ENCODE results near the gene ZNF76. TPM values are rescaled to one million over a fixed set of nuclear protein-coding genes. Genes with fewer than 3 reads are reported as not detected.

ZNF76 gene
- total RNA-seq = 10 to 100 TPM; 25.7 to 26.1 TPM

DNA sequence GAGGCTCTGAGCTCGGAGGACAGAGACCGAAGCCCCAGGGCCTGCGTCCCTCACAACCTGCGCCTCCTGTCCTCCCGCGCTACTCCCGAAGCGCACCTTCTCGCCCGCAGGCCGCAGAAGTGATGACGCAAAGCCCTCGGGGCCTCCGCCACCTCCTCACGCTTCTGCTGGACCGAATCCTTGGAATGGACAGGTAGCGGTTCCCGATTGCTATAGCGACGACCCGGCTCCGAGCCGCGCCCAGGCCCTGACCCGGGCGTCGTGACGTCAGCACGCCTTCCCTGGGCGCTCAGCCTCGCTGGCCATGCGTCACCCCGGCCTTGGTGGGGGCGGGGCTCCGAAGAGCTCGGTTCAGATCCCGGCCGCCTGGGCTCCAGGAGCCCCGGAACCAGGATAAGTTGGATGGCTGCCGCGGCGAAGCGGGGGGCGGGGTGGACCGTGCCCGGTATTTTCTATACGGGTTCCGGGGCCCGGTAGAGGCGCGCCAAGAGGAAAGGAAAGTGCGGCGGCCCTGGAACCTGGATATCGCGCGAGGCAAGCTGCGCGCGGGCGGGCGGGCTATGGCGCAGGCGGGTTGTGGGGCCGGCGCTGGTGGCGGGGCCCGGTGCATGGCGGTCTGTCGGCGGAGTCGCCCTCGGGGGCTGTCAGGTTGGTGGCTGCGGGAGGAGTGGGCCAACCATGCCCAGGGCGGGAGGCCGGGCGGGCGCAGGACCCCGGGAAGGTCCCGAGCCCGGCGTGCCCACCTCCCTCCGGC, at the start of gene ZNF76:
Gene ZNF76 (plus strand): TSS at position 542 of the 754 bp plus-strand sequence. CDS start 21,417 bp downstream, outside the sequence.
- H3K4me1 Mint-ChIP-seq = peaks cover 40% of the 10 kb centered on the region
- H3K27me3 Mint-ChIP-seq = no peaks in the 10 kb centered on the region
- no peaks in the 10 kb centered on the region for H3K36me3 Mint-ChIP-seq
- no peaks in the 10 kb centered on the region for H3K9me3 Mint-ChIP-seq
- H3K27ac Mint-ChIP-seq = peak within 1 kb of the TSS; percentile 90
- peak within 1 kb of the TSS; percentile 95 for H3K4me3 Mint-ChIP-seq
- peak; percentile 96 for DNase-seq

DNA sequence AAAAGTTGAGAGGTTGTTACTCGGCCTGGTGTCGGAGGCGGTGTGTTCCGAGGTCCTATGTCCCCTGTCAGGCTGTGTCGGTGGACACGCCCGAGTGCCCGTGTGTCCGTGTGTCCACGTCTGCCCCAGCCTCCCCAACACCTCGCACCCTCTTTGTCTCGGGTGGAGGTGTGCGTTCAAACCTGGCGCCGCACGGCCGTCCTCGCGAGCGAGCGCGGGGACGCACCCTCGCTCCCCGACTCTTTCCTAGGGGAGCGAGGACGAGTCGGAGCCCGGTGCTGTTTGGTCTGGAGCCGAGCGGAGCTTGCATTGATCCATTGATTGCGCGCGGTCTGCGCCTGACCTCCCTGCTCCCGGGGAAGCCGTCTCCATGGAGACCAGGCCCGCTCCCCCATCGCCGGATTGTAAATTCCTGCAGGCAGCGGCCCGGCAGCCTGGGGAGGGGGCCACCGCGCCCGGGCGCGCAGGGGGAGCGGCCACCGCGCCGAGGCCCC, 46.2 kb upstream of the ZNF76 start:
- Mint-ChIP-seq H3K27ac (no peak overlapping the region), H3K27me3 (peaks cover 78% of the 10 kb centered on the region), H3K4me3 (peak overlapping the region; percentile 47), H3K36me3 (no peaks in the 10 kb centered on the region), H3K4me1 (no peaks in the 10 kb centered on the region), H3K9me3 (no peaks in the 10 kb centered on the region)
- DNase-seq = no peak

DNA sequence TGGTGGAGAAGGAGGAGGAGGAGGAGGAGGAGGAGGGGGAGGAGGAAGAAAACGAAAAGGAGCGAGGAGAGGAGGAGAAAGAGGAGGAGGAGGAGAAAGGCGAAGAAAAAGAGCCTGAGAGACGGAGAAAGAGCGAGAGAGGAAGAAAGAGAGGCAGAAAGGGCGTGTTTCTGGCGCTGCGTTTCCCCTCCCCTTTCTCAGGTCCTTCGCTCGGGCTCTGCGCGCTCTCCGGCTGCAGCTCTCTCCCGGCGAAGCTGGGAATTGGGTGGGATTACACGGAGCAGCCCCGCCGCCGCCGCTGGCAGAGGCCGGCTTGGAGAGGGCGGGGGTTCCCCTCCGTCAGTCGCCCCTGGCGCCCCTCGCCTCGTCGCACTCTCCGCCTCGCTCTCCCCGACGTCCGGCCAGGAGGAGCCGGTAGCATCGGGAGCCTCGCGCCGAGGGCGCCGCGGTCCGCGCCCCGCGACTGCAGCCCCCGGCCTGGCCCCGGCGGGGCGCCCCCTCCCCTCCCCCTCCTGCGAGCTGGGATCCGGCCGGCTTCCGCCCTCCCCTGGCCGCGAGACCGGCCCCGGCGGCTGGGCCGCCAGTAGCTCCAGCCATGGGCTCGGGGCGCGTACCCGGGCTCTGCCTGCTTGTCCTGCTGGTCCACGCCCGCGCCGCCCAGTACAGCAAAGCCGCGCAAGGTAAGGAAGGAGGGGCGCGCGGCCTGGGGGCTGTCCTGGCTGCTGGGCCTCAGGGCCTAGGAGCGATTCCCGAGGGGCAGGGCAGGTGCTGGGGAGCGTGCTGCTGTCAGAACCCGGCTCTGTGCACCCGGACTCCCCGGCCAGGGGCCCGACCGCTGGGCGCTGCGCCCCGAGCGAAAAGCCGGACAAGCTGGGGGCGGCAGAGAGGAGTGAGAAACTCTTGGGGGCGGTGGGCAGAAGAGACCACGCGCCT, 45.4 kb upstream of the ZNF76 start, which contains the start of gene SCUBE3:
Gene SCUBE3 (plus strand): TSS at position 133 of the 933 bp plus-strand sequence. CDS start 463 bp downstream, at position 596.
- H3K36me3 Mint-ChIP-seq = no peaks in the 10 kb centered on the region
- H3K27ac Mint-ChIP-seq = no peak within 1 kb of the TSS
- H3K9me3 Mint-ChIP-seq = no peaks in the 10 kb centered on the region
- peak; percentile 12 for DNase-seq
- no peaks in the 10 kb centered on the region for H3K4me1 Mint-ChIP-seq
- peaks cover 74% of the 10 kb centered on the region for H3K27me3 Mint-ChIP-seq
- H3K4me3 Mint-ChIP-seq = peak within 1 kb of the TSS; percentile 47

DNA sequence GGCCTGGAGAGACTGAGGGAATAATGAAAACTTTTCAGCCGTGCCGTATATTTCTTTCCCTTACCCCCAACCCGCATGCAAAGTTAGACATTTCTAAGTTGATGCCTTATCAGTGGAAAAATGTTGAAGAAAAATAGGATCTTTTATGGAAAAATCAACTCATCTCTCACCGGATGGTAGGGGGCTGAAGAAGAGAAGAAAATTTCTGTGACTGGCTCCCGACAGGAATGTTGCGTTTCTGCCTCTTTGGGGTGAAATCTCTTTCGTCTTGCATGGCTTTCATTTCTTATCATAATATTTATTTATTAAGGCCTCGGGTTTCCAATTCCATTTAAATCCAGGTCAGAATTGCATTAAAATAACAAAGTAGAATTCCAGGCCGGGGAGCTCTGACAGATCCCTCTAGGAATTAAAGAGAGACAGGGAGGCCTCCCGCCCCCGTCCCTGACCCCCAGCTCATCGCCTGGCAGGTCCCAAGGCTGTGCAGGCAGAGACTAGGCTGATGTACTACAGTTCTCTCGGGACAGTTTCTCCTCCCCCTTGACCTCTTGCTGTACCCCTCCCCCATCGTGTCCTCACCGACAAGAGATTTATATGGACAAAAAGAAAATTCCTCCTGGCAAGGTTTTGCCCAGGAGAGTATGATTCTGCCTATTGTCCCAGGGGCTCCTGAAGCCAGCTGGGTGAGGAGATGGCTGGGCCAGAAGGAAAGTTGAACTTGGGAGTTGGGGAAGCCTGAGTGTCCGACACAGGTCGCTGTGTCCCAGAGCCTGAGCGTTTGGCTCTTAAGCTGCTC, 44.5 kb upstream of the ZNF76 start:
- DNase-seq = no peak
- no peak overlapping the region for H3K4me3 Mint-ChIP-seq
- H3K27me3 Mint-ChIP-seq = peaks cover 75% of the 10 kb centered on the region
- no peaks in the 10 kb centered on the region for H3K36me3 Mint-ChIP-seq
- H3K4me1 Mint-ChIP-seq = no peaks in the 10 kb centered on the region
- no peaks in the 10 kb centered on the region for H3K9me3 Mint-ChIP-seq
- no peak overlapping the region for H3K27ac Mint-ChIP-seq

DNA sequence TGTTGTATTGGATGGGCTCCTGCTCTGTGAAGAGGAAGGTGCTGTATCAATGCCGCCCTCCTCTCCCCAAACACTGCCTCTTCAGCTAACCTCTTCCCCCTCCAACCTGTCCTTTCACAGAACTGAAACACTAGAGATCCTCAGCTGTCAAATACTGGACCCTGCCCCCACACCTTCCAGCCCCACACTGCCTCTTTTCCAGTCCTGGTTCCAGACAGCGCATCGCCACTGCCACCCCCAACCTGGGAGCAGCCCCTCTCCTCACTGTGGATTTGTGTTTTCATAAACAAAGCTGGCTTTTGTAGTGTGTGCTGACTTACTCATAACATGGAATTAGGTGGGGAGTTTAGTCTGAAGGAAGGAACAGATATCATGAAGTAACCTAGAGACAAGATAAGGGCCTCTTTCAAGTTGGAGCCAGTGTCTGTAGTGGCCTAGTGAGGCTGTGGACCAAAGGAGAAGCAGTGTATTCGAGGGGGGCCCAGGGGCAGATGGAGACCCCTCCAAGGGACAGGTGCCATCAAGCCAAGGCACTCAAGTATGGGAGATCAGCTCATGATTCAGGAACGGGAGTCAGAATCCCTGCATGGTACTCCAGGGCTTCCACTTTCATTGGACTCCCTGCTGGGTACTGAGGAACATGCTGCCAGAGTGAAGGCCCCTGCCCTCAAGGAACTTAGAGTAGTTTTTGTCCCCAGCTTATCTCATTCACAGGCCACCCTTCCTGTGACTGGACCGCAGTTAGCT, 43.7 kb upstream of the ZNF76 start:
- Mint-ChIP-seq H3K27me3 (peaks cover 73% of the 10 kb centered on the region), H3K27ac (no peak overlapping the region), H3K4me3 (no peak overlapping the region), H3K36me3 (no peaks in the 10 kb centered on the region), H3K9me3 (no peaks in the 10 kb centered on the region), H3K4me1 (no peaks in the 10 kb centered on the region)
- DNase-seq = no peak

DNA sequence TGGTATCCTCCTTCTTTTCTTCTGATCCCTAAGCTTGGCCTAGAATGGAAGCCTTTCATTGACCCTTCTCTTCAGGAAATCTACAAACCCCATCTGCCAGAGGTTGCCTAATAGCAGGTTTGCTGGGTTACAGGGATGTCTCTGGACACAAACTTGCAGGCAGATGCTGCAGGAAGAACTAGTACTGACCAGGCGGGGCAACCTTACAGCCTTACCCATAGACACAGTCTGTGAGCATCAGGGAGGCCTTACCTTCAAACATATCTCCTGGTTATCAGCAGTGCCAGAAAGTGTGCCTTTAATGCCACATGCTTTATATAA, 43.2 kb upstream of the ZNF76 start:
- no peak for DNase-seq
- Mint-ChIP-seq H3K27ac (no peak overlapping the region), H3K9me3 (no peaks in the 10 kb centered on the region), H3K4me1 (no peaks in the 10 kb centered on the region), H3K36me3 (no peaks in the 10 kb centered on the region), H3K27me3 (peaks cover 69% of the 10 kb centered on the region), H3K4me3 (no peak overlapping the region)

DNA sequence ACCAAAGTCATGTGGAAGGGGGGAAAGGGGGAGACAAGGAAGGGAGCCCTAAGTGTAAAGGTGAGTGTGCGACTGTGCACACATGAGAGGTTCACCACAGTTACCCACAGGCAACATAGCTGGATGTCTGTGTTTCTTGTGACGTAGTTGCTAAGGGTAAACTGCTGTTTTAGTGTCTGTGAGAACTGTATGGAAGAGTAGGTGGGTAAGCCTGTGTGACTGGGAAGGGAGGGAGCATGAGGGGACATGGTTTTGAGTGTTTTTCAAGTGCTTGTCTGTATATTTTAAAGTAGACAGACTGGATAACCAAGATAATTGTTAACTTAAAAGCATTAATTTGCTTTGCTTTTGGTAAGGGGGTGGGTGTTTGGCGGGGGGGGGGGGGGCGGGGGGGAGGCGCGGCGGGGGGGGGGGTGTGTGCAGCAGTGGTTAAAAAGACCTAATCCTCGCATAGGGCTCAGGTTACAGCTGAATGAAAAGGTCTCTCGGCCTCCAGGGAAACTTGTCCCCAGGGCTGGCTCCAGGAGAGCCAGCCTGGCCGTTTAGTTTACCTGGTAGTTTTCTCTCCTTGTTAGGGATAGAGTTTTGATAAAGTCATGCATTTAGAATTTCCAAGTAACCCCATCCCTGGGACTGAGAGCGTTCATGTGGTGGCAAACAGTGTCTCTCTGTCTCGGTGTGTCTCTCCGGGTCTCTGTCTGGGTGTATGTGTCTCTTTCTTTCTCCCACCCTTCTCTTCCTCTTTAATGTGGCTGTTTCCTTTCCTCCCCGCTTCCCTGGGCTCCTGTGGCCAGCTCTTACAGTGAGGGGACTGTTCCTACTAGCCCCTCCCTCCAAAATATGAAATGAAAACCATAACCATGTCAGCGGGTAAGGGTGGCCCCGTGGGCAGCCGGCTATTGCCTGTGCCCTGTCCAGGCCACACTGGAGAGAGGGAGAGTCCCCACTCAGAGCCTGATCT, 42.4 kb upstream of the ZNF76 start:
- no peaks in the 10 kb centered on the region for H3K36me3 Mint-ChIP-seq
- DNase-seq = no peak
- peaks cover 61% of the 10 kb centered on the region for H3K27me3 Mint-ChIP-seq
- H3K4me3 Mint-ChIP-seq = no peak overlapping the region
- no peak overlapping the region for H3K27ac Mint-ChIP-seq
- no peaks in the 10 kb centered on the region for H3K4me1 Mint-ChIP-seq
- H3K9me3 Mint-ChIP-seq = no peaks in the 10 kb centered on the region

DNA sequence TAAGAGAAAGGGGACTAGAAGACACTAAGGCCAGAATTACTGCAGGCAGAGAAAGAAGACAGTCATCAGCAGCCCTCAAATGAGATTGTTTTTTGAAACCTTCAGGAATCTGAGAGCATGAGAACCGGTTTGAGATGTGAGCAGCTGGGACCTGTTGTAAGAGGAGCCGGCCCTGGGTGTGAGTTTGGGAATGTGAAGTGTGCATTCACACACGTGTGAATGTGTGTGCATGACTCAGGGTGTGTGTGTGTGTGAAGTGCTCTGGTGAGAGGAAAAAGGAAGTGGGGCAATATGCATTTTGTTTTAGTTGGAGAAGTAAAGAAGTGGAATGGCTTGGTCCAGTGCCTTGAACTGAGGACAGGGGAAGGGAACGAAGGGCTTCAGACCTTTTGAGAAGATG, 41.5 kb upstream of the ZNF76 start:
- no peaks in the 10 kb centered on the region for H3K4me1 Mint-ChIP-seq
- H3K27me3 Mint-ChIP-seq = peaks cover 52% of the 10 kb centered on the region
- no peak for DNase-seq
- no peak overlapping the region for H3K27ac Mint-ChIP-seq
- no peaks in the 10 kb centered on the region for H3K9me3 Mint-ChIP-seq
- H3K4me3 Mint-ChIP-seq = no peak overlapping the region
- no peaks in the 10 kb centered on the region for H3K36me3 Mint-ChIP-seq

DNA sequence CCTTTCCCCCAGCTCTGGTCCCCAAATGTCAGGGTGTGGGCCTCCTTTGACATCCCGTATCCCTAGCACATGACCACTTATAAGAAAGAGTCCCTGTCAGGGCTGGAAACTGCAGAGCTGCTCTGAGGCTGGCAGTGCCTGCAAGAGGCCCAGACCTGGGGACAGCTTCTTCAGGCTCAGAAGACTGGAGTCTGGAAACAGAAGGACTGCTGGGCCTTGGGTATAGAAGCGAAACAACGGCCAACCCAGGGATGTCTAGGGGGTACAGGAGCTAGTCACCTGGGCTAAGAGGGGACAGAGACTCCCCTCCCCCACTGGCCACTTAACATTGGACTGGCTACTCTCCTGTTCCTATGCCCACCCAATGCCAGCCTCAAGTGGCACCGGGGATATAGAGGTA, 41.1 kb upstream of the ZNF76 start:
- H3K9me3 Mint-ChIP-seq = no peaks in the 10 kb centered on the region
- no peak overlapping the region for H3K4me3 Mint-ChIP-seq
- H3K36me3 Mint-ChIP-seq = no peaks in the 10 kb centered on the region
- H3K27ac Mint-ChIP-seq = no peak overlapping the region
- no peak for DNase-seq
- H3K27me3 Mint-ChIP-seq = peaks cover 48% of the 10 kb centered on the region
- no peaks in the 10 kb centered on the region for H3K4me1 Mint-ChIP-seq

DNA sequence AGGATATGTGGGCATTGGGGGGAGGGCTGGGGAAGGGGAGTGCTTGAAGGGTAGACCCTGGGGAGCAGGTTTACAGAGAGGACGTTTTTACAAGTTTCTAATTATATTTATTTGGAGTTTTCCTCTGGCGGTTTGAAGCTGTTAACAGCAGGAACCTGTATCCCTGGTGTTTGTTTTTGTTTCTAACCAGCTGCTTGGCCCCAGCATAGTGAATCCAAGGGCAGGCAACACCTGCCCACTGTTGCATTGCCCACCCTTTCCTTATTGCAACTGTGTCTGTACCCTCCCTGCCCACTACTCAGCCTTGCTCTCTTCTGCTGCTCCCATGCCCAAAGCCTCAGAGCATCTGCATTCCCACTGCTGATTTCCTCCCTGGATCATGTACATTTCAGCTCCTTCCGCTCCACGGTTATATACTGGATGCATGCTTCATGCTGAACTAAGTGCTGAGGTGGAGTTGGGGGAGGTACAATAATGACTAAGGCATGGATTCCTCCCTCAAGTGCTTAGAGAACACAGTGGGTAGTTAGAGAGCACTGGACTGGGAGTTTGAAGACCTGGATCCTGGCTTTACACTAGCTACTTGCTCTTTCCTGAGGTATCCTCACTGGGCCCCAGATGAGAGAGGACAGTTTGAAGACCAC, 39.7 kb upstream of the ZNF76 start:
- no peak overlapping the region for H3K27ac Mint-ChIP-seq
- H3K36me3 Mint-ChIP-seq = no peaks in the 10 kb centered on the region
- no peaks in the 10 kb centered on the region for H3K9me3 Mint-ChIP-seq
- no peak overlapping the region for H3K4me3 Mint-ChIP-seq
- DNase-seq = no peak
- peaks cover 39% of the 10 kb centered on the region for H3K27me3 Mint-ChIP-seq
- no peaks in the 10 kb centered on the region for H3K4me1 Mint-ChIP-seq

DNA sequence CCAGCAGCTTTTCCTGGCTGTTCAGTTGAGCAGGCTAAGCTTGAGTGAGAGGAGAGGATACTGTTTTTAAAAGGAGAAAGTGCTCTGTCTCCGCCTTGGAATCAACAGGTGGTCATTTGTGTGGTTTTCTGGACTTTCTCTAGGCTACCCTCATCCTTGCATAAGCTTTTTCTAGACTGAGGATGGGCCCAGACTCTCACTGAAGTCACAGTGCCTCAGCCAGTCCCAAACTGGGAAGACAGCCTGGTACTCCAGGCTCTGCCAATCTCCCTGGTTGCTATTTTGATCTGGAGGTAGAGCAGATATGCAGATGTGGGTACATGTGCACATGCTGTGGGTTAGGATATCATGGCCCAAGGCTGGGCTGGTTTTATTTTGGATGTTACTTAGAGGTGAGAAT, 38.8 kb upstream of the ZNF76 start:
- Mint-ChIP-seq H3K4me3 (no peak overlapping the region), H3K9me3 (no peaks in the 10 kb centered on the region), H3K27ac (no peak overlapping the region), H3K36me3 (no peaks in the 10 kb centered on the region), H3K4me1 (no peaks in the 10 kb centered on the region), H3K27me3 (peaks cover 30% of the 10 kb centered on the region)
- DNase-seq = no peak

DNA sequence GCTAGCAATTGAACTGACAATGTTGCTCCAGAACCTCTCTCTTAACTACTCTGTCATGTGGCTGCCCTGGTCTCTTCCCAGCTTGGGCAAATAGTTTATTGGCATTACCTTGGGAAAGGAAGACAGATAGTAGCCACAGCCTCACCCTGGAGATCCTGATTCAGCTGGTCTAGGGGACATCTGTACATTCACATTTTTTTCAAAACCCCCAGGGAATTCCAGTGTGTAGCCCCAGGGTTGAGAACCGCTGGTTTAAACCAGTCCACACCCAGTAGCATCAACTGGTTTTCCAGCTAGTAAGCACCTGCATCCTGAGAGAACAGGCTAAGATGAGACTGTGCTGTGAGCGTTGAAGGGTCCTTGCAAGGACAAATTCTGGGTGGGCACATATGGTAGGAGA, 36.1 kb upstream of the ZNF76 start:
- no peak overlapping the region for H3K27ac Mint-ChIP-seq
- peaks cover 6% of the 10 kb centered on the region for H3K27me3 Mint-ChIP-seq
- no peaks in the 10 kb centered on the region for H3K36me3 Mint-ChIP-seq
- H3K4me3 Mint-ChIP-seq = no peak overlapping the region
- H3K4me1 Mint-ChIP-seq = no peaks in the 10 kb centered on the region
- no peak for DNase-seq
- H3K9me3 Mint-ChIP-seq = no peaks in the 10 kb centered on the region

DNA sequence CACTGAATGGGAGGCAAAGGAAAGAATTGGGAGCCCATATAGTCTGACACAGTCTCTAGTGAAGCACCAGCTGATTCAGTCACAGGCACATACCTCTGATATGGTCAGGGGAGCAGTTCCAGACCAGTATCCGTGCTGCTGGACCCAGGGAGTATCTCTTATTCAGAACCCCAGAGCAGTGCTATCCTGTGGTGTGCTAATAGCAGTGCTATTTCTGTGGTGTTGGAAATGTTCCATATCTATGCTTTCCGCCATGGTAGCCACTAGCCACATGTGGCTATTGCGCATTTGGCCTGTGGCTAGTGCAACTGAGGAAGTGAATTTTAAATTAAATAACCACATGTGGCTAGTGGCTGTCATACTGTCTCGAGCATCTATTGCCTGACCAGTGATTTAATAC, 34.8 kb upstream of the ZNF76 start:
- no peaks in the 10 kb centered on the region for H3K36me3 Mint-ChIP-seq
- H3K4me1 Mint-ChIP-seq = no peaks in the 10 kb centered on the region

More for the DNA sequence above, 34.8 kb upstream of the ZNF76 start:
- no peaks in the 10 kb centered on the region for H3K9me3 Mint-ChIP-seq
- no peak for DNase-seq
- no peaks in the 10 kb centered on the region for H3K27me3 Mint-ChIP-seq
- H3K4me3 Mint-ChIP-seq = no peak overlapping the region
- no peak overlapping the region for H3K27ac Mint-ChIP-seq

Measured in activated naive CD8-positive, alpha-beta T cell treated with anti-CD3 and anti-CD28 coated beads for 36 hours (primary cell).